Measurements from ENCODE around the gene PTP4A2. TPM values are rescaled to one million over a fixed set of nuclear protein-coding genes. Genes with fewer than 3 reads are reported as not detected.

Gene PTP4A2
- total and polyA plus RNA-seq, 2 of the 13 experiments (the other 11 are each of a cell fraction or from before 2014, with no cell fraction given) = 173 to 225 TPM

DNA sequence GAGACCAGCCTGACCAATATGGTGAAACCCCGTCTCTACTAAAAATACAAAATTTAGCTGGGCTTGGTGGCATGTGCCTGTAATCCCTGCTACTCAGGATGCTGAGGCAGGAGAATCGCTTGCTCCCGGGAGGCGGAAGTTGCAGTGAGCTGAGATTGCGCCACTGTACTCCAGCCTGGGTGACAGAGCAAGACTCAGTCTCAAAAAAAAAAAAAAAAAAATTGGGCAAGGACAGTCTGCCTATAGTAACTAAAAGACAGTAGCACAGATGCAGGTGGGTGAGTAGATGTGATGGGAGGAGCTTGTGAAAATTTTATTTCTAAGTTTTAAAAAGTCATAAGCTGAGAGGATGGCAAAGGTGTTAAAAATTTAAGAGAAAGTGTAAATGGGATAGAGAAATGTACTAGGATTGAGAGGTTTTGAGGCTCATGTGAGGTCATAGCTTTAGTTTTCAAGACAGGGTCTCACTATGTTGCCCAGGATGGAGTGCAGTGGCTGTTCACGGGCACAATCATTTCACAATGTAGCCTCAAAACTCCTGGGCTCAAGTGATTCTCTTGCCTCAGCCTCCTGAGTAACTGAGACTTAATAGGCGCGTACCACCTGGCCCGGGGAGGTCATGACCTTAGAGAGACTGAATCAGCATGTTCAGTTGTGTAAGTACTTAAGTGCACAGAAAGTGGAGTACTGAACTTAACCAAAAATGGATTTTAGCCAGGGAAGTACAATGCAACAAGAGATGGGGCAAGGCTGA, 33.7 kb downstream of the PTP4A2 start:
- no TSS peak for BruUV-seq (replicated peaks)
- intact Hi-C loops (cut with micrococcal nuclease; ENCODE audit: unreplicated experiment) (no loop called here), in situ Hi-C loops (cut with HindIII; ENCODE audit: extremely low pct_ligation_motif_present, low pct_unique_long_range_greater_than_20kb) (no loop called here)
- CTCF ChIA-PET (ENCODE audit: low intra/inter-chr PET ratio, low total read pairs) = no interaction called here
- Histone ChIP-seq H3K9me3 (ENCODE audit: low read length) (no peaks in the 10 kb centered on the region), H3K36me3 (replicated peaks in 1 of 2; ENCODE audit: control insufficient read depth in 1 of 2, insufficient read depth in 2 of 2, low read length in 2 of 2) (peaks cover 8 to 21% of the 10 kb centered on the region in 2 experiments; a peak in 4 of 5 replicates), H2AFZ (ENCODE audit: low read length) (no peak overlapping the region), H3K27me3 (ENCODE audit: control insufficient read depth in 1 of 2, insufficient read depth in 2 of 2, low read length in 2 of 2) (no peaks in the 10 kb centered on the region), H3K27ac (ENCODE audit: extremely low read length, insufficient read depth, low read length) (no peak overlapping the region), H3K4me3 (replicated peaks in 1 of 3; ENCODE audit: insufficient read depth in 1 of 3, low read depth in 2 of 3, low read length in 3 of 3) (no peak overlapping the region), H3K79me2 (ENCODE audit: insufficient read depth, low read length) (no peaks in the 10 kb centered on the region), H4K20me1 (ENCODE audit: insufficient read depth, low read length) (no peaks in the 10 kb centered on the region), H3K4me2 (ENCODE audit: low read depth, low read length) (no peak overlapping the region), H3K9ac (ENCODE audit: insufficient read depth, low read depth, low read length) (no peak overlapping the region), H3K4me1 (ENCODE audit: insufficient read depth, low read length) (peaks cover 9% of the 10 kb centered on the region)
- 63% methylated on average over 9 of the region's 9 CpGs for WGBS (ENCODE audit: low lambda C conversion rate)
- FAIRE-seq (no peak), ATAC-seq (peak; percentile 21), DNase-seq (ENCODE audit: low spot score) (peak; percentile 14)
- TF ChIP-seq FUBP1 (CRISPR knock-in tag; IDR thresholded peaks at IDR 0.05; ENCODE audit: borderline replicate concordance) (no peak), NRL (CRISPR knock-in tag; IDR thresholded peaks at IDR 0.05; ENCODE audit: borderline replicate concordance) (no peak), PITX1 (CRISPR knock-in tag; IDR thresholded peaks at IDR 0.05) (no peak), RXRA (CRISPR knock-in tag; IDR thresholded peaks at IDR 0.05) (no peak), ZNF761 (CRISPR knock-in tag; conservative IDR thresholded peaks at IDR 0.05) (no peak), PLSCR1 (CRISPR knock-in tag; IDR thresholded peaks at IDR 0.05; ENCODE audit: borderline replicate concordance) (no peak), NR2F6 (IDR thresholded peaks at IDR 0.05) (peak; percentile 69), NR2F6 (CRISPR knock-in tag; IDR thresholded peaks at IDR 0.05) (peak; percentile 22; the same call in 1 of the 2 replicates), MAFG (CRISPR knock-in tag; IDR thresholded peaks at IDR 0.05) (no peak), CBX2 (IDR thresholded peaks at IDR 0.05; ENCODE audit: low read depth, low read length) (no peak), CBX2 (CRISPR knock-in tag; IDR thresholded peaks at IDR 0.05; ENCODE audit: low read depth) (no peak), POLR2G (IDR thresholded peaks at IDR 0.05; ENCODE audit: low read depth, low read length) (0 out of 2 replicates have a peak, but pooled peaks have one; percentile 39), ZNF766 (CRISPR knock-in tag; IDR thresholded peaks at IDR 0.05; ENCODE audit: borderline replicate concordance) (no peak), MNT (IDR thresholded peaks at IDR 0.05) (no peak), BCL6 (CRISPR knock-in tag; IDR thresholded peaks at IDR 0.05) (no peak), GATAD2A (CRISPR knock-in tag; IDR thresholded peaks at IDR 0.05) (no peak), YEATS4 (CRISPR knock-in tag; IDR thresholded peaks at IDR 0.05; ENCODE audit: borderline replicate concordance) (no peak), ZNF564 (CRISPR knock-in tag; IDR thresholded peaks at IDR 0.05) (no peak), ZNF121 (CRISPR knock-in tag; IDR thresholded peaks at IDR 0.05) (peak; percentile 73), ZSCAN20 (CRISPR knock-in tag; IDR thresholded peaks at IDR 0.05; ENCODE audit: borderline replicate concordance) (no peak)
- TF ChIP-seq, protein P1, sequence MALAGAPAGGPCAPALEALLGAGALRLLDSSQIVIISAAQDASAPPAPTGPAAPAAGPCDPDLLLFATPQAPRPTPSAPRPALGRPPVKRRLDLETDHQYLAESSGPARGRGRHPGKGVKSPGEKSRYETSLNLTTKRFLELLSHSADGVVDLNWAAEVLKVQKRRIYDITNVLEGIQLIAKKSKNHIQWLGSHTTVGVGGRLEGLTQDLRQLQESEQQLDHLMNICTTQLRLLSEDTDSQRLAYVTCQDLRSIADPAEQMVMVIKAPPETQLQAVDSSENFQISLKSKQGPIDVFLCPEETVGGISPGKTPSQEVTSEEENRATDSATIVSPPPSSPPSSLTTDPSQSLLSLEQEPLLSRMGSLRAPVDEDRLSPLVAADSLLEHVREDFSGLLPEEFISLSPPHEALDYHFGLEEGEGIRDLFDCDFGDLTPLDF (CRISPR knock-in tag; IDR thresholded peaks at IDR 0.05) = no peak
- POLR2A ChIA-PET = interaction anchor here (0.8 to 2.1 kb wide), 2 partner anchors 19 to 51 kb away, joined by 3 to 8 read pairs; no protein-coding TSS in a partner anchor

Measured in HepG2 (cell line).